GM23338 (cell line): Measurements from ENCODE around the gene MAS1L. TPM values are rescaled to one million over a fixed set of nuclear protein-coding genes. Genes with fewer than 3 reads are reported as not detected.

Experiments used
- ATAC-seq: fragments of 200-7000 bp; cut with Tn5 transposase; 3 replicates; pipeline ENCODE4 v1.9.1; 2020
- DNase-seq: peaks from one replicate; pipeline ENCODE4 v3.0.0-alpha.2; 2015; ENCODE audit warnings: low spot score
- H2AFZ ChIP-seq: fragments of 200-600 bp; sonication (generic); 2 replicates; pipeline ENCODE4 v1.8.0; 2016; ENCODE audit warnings: antibody characterized with exemption, mild to moderate bottlenecking, moderate library complexity
- H3F3A ChIP-seq: fragments of 200-600 bp; sonication (generic); replicated peaks from 2 replicates; pipeline ENCODE4 v1.8.0; 2017; ENCODE audit warnings: antibody characterized with exemption, mixed run types, low read depth
- H3K27ac ChIP-seq: fragments of 200-600 bp; sonication (generic); 2 replicates; pipeline ENCODE4 v1.6.1; 2016; ENCODE audit warnings: low read depth
- H3K27me3 ChIP-seq: fragments of 200-600 bp; sonication (generic); 2 replicates; pipeline ENCODE4 v1.8.0; 2016; ENCODE audit warnings: mild to moderate bottlenecking, mixed run types, moderate library complexity; ENCODE audit not compliant: insufficient read depth
- H3K36me3 ChIP-seq: fragments of 200-600 bp; sonication (generic); 2 replicates; pipeline ENCODE4 v1.8.0; 2016; ENCODE audit warnings: mild to moderate bottlenecking; ENCODE audit not compliant: insufficient read depth
- H3K4me1 ChIP-seq: fragments of 200-600 bp; sonication (generic); 2 replicates; pipeline ENCODE4 v1.8.0; 2016; ENCODE audit warnings: mild to moderate bottlenecking, moderate library complexity; ENCODE audit not compliant: insufficient read depth
- H3K4me2 ChIP-seq: fragments of 200-600 bp; sonication (generic); 2 replicates; pipeline ENCODE4 v1.7.1; 2017; ENCODE audit warnings: mixed run types
- H3K4me3 ChIP-seq: fragments of 200-600 bp; sonication (generic); 2 replicates; pipeline ENCODE4 v1.6.1; 2016; ENCODE audit warnings: mixed run types
- H3K79me2 ChIP-seq: fragments of 200-600 bp; sonication (generic); replicated peaks from 2 replicates; pipeline ENCODE4 v1.8.0; 2017; ENCODE audit warnings: mild to moderate bottlenecking; ENCODE audit not compliant: insufficient read depth
- H3K9me2 ChIP-seq: fragments of 200-600 bp; sonication (generic); 2 replicates; pipeline ENCODE4 v1.8.0; 2017; ENCODE audit not compliant: insufficient read depth
- H4K20me1 ChIP-seq: fragments of 200-600 bp; sonication (generic); replicated peaks from 2 replicates; pipeline ENCODE4 v1.8.0; 2017; ENCODE audit warnings: mild to moderate bottlenecking; ENCODE audit not compliant: insufficient read depth
- H3K27ac Mint-ChIP-seq: 2 replicates; pipeline ENCODE4 v1.8.0; 2020; ENCODE audit warnings: inconsistent platforms, mild to moderate bottlenecking, moderate library complexity, mixed read lengths
- H3K27me3 Mint-ChIP-seq: 3 replicates; pipeline ENCODE4 v1.8.0; 2022; ENCODE audit warnings: low read depth, mild to moderate bottlenecking, moderate library complexity, mixed read lengths, inconsistent platforms; ENCODE audit not compliant: insufficient read depth, poor library complexity
- H3K36me3 Mint-ChIP-seq: 3 replicates; pipeline ENCODE4 v1.8.0; 2021; ENCODE audit warnings: low read depth, mild to moderate bottlenecking, inconsistent platforms, moderate library complexity, mixed read lengths
- H3K4me1 Mint-ChIP-seq: 3 replicates; pipeline ENCODE4 v1.8.0; 2020; ENCODE audit warnings: mild to moderate bottlenecking, inconsistent platforms, mixed read lengths
- H3K4me3 Mint-ChIP-seq: 3 replicates; pipeline ENCODE4 v1.8.0; 2021; ENCODE audit warnings: moderate library complexity, mild to moderate bottlenecking, inconsistent platforms, mixed read lengths
- H3K9me3 Mint-ChIP-seq: 3 replicates; pipeline ENCODE4 v1.8.0; 2020; ENCODE audit warnings: moderate library complexity, mild to moderate bottlenecking, inconsistent platforms, mixed read lengths
- CREB1 ChIP-seq: fragments of 250-450 bp; sonication (Bioruptor Pico); IDR thresholded peaks from 2 replicates; pipeline ENCODE4 v1.5.0; 2020; ENCODE audit warnings: low read depth, mild to moderate bottlenecking, moderate library complexity
- JUNB ChIP-seq: IDR thresholded peaks from one replicate; pipeline ENCODE4 v1.6.1; 2016; ENCODE audit warnings: antibody characterized with exemption; ENCODE audit not compliant: unreplicated experiment
- NANOG ChIP-seq: IDR thresholded peaks from 2 replicates; pipeline ENCODE4 v1.6.1; 2016; ENCODE audit warnings: antibody characterized with exemption, borderline replicate concordance
- STAT1 ChIP-seq: IDR thresholded peaks from one replicate; pipeline ENCODE4 v1.6.1; 2016; ENCODE audit warnings: antibody characterized with exemption; ENCODE audit not compliant: unreplicated experiment
- ZNF331 ChIP-seq: fragments of 250-450 bp; sonication (Bioruptor Pico); IDR thresholded peaks from 2 replicates; pipeline ENCODE4 v1.5.0; 2020; ENCODE audit warnings: low read depth, mild to moderate bottlenecking, moderate library complexity
- ZNF462 ChIP-seq: fragments of 250-450 bp; sonication (Bioruptor Pico); IDR thresholded peaks from 2 replicates; pipeline ENCODE4 v1.5.0; 2020; ENCODE audit warnings: mild to moderate bottlenecking, moderate library complexity
- polyA plus RNA-seq: library from polyadenylated mRNA; unstranded; fragments of >200 nt; fragmentation: Nextera tagmentation; extraction: Ambion mirVana; gene quantifications from 2 replicates; pipeline ENCODE4 v1.2.1, GENCODE V29; 2016
- total RNA-seq: library from RNA; depleted of rRNA; stranded (reverse); fragments of >200 nt; shearing (Covaris generic); gene quantifications from 2 replicates; pipeline ENCODE4 v1.2.3, GENCODE V29; 2014
- TF ChIP-seq, protein P1 (sequence below), 2 experiments: fragments of 200-600 bp in 1 of 2; sonication (generic) in 1 of 2; conservative IDR thresholded peaks; 2 replicates each; pipeline versions ENCODE4 v1.5.1 to v1.6.1; 2016 to 2017; ENCODE audit warnings: antibody characterized with exemption in 2 of 2, low read depth in 2 of 2, mild to moderate bottlenecking in 2 of 2, moderate library complexity in 1 of 2
- TF ChIP-seq, protein P2 (sequence below): IDR thresholded peaks from 2 replicates; pipeline ENCODE4 v1.6.1; 2016; ENCODE audit warnings: antibody characterized with exemption
- TF ChIP-seq, protein P3 (sequence below): IDR thresholded peaks from one replicate; pipeline ENCODE4 v1.6.1; 2018; ENCODE audit warnings: antibody characterized with exemption; ENCODE audit not compliant: unreplicated experiment

MAS1L gene
- total and polyA plus RNA-seq, 2 experiments from 2014 or later: not detected

GRCh38 chr6:29505808-29506207 lies 18.1 kb upstream of the MAS1L start:
- H3K36me3 ChIP-seq: no peaks in the 10 kb centered on the region
- H3K4me3 ChIP-seq: no peak overlapping the region
- Mint-ChIP-seq H3K27ac (no peak overlapping the region), H3K9me3 (no peaks in the 10 kb centered on the region; the same call in 2 of the 3 replicates), H3K36me3 (no peaks in the 10 kb centered on the region; the same call in 2 of the 3 replicates), H3K27me3 (peaks cover 2% of the 10 kb centered on the region), H3K4me3 (no peak overlapping the region), H3K4me1 (peaks cover 4% of the 10 kb centered on the region)
- no peak overlapping the region for H3K27ac ChIP-seq
- no peak for DNase-seq
- H3K27me3 ChIP-seq: no peaks in the 10 kb centered on the region
- no peaks in the 10 kb centered on the region for H3K4me1 ChIP-seq
- peaks cover 10% of the 10 kb centered on the region; the same call in 1 of the 2 replicates for H3K9me2 ChIP-seq
- no peaks in the 10 kb centered on the region; the same call in 1 of the 2 replicates for H4K20me1 ChIP-seq
- no peak overlapping the region for H3K4me2 ChIP-seq
- no peaks in the 10 kb centered on the region for H3K79me2 ChIP-seq
- H2AFZ ChIP-seq: no peak overlapping the region
- no peak for ATAC-seq
- TF ChIP-seq NANOG (no peak), CREB1 (CRISPR knock-in tag) (no peak)
- no peaks in the 10 kb centered on the region for H3F3A ChIP-seq

- no peak overlapping the region for H3K27ac ChIP-seq
- Mint-ChIP-seq H3K27ac (no peak overlapping the region), H3K9me3 (no peaks in the 10 kb centered on the region; the same call in 2 of the 3 replicates), H3K36me3 (no peaks in the 10 kb centered on the region), H3K4me3 (no peak overlapping the region), H3K4me1 (no peaks in the 10 kb centered on the region; the same call in 2 of the 3 replicates), H3K27me3 (peaks cover 2% of the 10 kb centered on the region)
- peaks cover 10% of the 10 kb centered on the region; the same call in 1 of the 2 replicates for H3K9me2 ChIP-seq
- no peaks in the 10 kb centered on the region for H3F3A ChIP-seq
- no peaks in the 10 kb centered on the region; the same call in 1 of the 2 replicates for H4K20me1 ChIP-seq
- no peak for ATAC-seq
- no peaks in the 10 kb centered on the region for H3K36me3 ChIP-seq
- H3K27me3 ChIP-seq: no peaks in the 10 kb centered on the region
- H2AFZ ChIP-seq: no peak overlapping the region
- H3K79me2 ChIP-seq: no peaks in the 10 kb centered on the region
- no peak overlapping the region for H3K4me3 ChIP-seq
- no peak overlapping the region for H3K4me2 ChIP-seq
- no peak for DNase-seq
- no peaks in the 10 kb centered on the region for H3K4me1 ChIP-seq
- TF ChIP-seq ZNF462 (CRISPR knock-in tag): no peak
- TF ChIP-seq STAT1: no peak
- TF ChIP-seq JUNB: no peak
- TF ChIP-seq, protein P1, sequence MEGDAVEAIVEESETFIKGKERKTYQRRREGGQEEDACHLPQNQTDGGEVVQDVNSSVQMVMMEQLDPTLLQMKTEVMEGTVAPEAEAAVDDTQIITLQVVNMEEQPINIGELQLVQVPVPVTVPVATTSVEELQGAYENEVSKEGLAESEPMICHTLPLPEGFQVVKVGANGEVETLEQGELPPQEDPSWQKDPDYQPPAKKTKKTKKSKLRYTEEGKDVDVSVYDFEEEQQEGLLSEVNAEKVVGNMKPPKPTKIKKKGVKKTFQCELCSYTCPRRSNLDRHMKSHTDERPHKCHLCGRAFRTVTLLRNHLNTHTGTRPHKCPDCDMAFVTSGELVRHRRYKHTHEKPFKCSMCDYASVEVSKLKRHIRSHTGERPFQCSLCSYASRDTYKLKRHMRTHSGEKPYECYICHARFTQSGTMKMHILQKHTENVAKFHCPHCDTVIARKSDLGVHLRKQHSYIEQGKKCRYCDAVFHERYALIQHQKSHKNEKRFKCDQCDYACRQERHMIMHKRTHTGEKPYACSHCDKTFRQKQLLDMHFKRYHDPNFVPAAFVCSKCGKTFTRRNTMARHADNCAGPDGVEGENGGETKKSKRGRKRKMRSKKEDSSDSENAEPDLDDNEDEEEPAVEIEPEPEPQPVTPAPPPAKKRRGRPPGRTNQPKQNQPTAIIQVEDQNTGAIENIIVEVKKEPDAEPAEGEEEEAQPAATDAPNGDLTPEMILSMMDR (conservative IDR thresholded peaks at IDR 0.05; ENCODE audit: low read depth in 2 of 2): no peak
- TF ChIP-seq, protein P2, sequence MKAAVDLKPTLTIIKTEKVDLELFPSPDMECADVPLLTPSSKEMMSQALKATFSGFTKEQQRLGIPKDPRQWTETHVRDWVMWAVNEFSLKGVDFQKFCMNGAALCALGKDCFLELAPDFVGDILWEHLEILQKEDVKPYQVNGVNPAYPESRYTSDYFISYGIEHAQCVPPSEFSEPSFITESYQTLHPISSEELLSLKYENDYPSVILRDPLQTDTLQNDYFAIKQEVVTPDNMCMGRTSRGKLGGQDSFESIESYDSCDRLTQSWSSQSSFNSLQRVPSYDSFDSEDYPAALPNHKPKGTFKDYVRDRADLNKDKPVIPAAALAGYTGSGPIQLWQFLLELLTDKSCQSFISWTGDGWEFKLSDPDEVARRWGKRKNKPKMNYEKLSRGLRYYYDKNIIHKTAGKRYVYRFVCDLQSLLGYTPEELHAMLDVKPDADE: no peak
- no peak for TF ChIP-seq ZNF331 (CRISPR knock-in tag)
- no peak for TF ChIP-seq CREB1 (CRISPR knock-in tag)
- TF ChIP-seq, protein P3, sequence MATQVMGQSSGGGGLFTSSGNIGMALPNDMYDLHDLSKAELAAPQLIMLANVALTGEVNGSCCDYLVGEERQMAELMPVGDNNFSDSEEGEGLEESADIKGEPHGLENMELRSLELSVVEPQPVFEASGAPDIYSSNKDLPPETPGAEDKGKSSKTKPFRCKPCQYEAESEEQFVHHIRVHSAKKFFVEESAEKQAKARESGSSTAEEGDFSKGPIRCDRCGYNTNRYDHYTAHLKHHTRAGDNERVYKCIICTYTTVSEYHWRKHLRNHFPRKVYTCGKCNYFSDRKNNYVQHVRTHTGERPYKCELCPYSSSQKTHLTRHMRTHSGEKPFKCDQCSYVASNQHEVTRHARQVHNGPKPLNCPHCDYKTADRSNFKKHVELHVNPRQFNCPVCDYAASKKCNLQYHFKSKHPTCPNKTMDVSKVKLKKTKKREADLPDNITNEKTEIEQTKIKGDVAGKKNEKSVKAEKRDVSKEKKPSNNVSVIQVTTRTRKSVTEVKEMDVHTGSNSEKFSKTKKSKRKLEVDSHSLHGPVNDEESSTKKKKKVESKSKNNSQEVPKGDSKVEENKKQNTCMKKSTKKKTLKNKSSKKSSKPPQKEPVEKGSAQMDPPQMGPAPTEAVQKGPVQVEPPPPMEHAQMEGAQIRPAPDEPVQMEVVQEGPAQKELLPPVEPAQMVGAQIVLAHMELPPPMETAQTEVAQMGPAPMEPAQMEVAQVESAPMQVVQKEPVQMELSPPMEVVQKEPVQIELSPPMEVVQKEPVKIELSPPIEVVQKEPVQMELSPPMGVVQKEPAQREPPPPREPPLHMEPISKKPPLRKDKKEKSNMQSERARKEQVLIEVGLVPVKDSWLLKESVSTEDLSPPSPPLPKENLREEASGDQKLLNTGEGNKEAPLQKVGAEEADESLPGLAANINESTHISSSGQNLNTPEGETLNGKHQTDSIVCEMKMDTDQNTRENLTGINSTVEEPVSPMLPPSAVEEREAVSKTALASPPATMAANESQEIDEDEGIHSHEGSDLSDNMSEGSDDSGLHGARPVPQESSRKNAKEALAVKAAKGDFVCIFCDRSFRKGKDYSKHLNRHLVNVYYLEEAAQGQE: no peak
Measured at GRCh38 chr6:29504961-29505360, 17.2 kb upstream of the MAS1L start.
